ENCODE data around the gene TCF12.

DNA sequence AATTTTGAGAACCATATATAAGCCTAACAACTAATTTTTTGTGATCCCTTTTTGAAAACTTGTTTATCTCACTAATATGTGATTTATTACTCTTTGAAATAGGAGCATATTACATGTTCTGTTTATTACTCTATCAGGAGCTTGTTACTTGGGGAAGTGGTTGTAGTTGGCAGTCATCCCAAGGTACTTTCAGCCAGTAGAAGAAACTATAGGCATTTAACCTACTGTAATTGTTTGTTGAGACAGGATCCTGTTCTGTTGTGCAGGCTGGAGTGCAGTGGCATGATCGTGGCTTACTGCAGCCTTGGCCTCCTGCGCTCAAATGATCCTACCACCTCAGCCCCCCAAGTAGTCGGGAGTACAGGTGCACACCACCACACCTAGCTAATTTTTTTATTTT lies 195.6 kb downstream of the TCF12 start:
- TF ChIP-seq, protein P1, sequence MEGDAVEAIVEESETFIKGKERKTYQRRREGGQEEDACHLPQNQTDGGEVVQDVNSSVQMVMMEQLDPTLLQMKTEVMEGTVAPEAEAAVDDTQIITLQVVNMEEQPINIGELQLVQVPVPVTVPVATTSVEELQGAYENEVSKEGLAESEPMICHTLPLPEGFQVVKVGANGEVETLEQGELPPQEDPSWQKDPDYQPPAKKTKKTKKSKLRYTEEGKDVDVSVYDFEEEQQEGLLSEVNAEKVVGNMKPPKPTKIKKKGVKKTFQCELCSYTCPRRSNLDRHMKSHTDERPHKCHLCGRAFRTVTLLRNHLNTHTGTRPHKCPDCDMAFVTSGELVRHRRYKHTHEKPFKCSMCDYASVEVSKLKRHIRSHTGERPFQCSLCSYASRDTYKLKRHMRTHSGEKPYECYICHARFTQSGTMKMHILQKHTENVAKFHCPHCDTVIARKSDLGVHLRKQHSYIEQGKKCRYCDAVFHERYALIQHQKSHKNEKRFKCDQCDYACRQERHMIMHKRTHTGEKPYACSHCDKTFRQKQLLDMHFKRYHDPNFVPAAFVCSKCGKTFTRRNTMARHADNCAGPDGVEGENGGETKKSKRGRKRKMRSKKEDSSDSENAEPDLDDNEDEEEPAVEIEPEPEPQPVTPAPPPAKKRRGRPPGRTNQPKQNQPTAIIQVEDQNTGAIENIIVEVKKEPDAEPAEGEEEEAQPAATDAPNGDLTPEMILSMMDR (IDR thresholded peaks at IDR 0.05) = no peak
- TF ChIP-seq SIN3A (IDR thresholded peaks at IDR 0.05; ENCODE audit: borderline replicate concordance, insufficient read depth, low read depth, low read length) = no peak
- TF ChIP-seq POLR2AphosphoS5 (IDR thresholded peaks at IDR 0.05; ENCODE audit: low read depth, low read length) = no peak
